ENCODE measurements around the gene PRKG1. TPM values are rescaled to one million over a fixed set of nuclear protein-coding genes. Genes with fewer than 3 reads are reported as not detected.

PRKG1 gene
- total and polyA plus RNA-seq, 2 of the 8 experiments (the other 6 are each of a cell fraction or from before 2014, with no cell fraction given): 4.2 to 15.2 TPM

- H4K91ac ChIP-seq (replicated peaks; ENCODE audit: insufficient read length, low read length): no peak overlapping the region
- no peak overlapping the region for H2BK12ac ChIP-seq (ENCODE audit: low read depth, low read length)
- H3K4me2 ChIP-seq (ENCODE audit: insufficient read depth in 1 of 2, low read depth in 2 of 2, low read length in 2 of 2): no peak overlapping the region
- H2BK15ac ChIP-seq (ENCODE audit: low read length): no peak overlapping the region
- no peak overlapping the region for H3K4ac ChIP-seq (replicated peaks; ENCODE audit: insufficient read length, low read depth, low read length)
- no peak overlapping the region for H3K4me3 ChIP-seq (ENCODE audit: extremely low read depth in 1 of 4, insufficient read depth in 2 of 4, low read depth in 3 of 4, low read length in 4 of 4)
- H4K8ac ChIP-seq (ENCODE audit: extremely low read depth, insufficient read depth, low read length): no peak overlapping the region
- no peaks in the 10 kb centered on the region for H3K79me1 ChIP-seq (ENCODE audit: low read depth, low read length)
- H2BK20ac ChIP-seq (ENCODE audit: low read length): no peak overlapping the region
- no peaks in the 10 kb centered on the region for H3K79me2 ChIP-seq (ENCODE audit: control insufficient read depth in 1 of 2, insufficient read depth in 2 of 2, low read length in 2 of 2)
- H3K27me3 ChIP-seq (replicated peaks in 1 of 4; ENCODE audit: control insufficient read depth in 3 of 4, extremely low read depth in 1 of 4, insufficient read depth in 3 of 4, low read length in 3 of 4): no peaks in the 10 kb centered on the region
- POLR2A ChIA-PET (ENCODE audit: partially characterized antibody): no interaction called here
- H4K20me1 ChIP-seq (replicated peaks in 1 of 2; ENCODE audit: control insufficient read depth in 1 of 2, insufficient read depth in 2 of 2, low read length in 2 of 2): no peaks in the 10 kb centered on the region
- no peak for FAIRE-seq
- H3K27ac ChIP-seq (ENCODE audit: low read depth, low read length): no peak overlapping the region
- no peaks in the 10 kb centered on the region for H3K23me2 ChIP-seq (ENCODE audit: low read depth, low read length)
- no peak overlapping the region; the same call in 1 of the 2 replicates for H2AK5ac ChIP-seq (ENCODE audit: low read depth, low read length)
- no peaks in the 10 kb centered on the region for H3K9me3 ChIP-seq (ENCODE audit: insufficient read depth in 2 of 2, low read depth in 1 of 2, low read length in 1 of 2)
- CTCF ChIA-PET (ENCODE audit: partially characterized antibody): no interaction called here
- peaks cover 0 to 7% (median under 1%) of the 10 kb centered on the region in 4 experiments; a peak in 1 of 7 replicates for H3K4me1 ChIP-seq (replicated peaks in 1 of 4; ENCODE audit: control insufficient read depth in 3 of 4, insufficient read depth in 4 of 4, low read length in 3 of 4)
- H4K5ac ChIP-seq (ENCODE audit: insufficient read length, low read depth, low read length): no peak overlapping the region
- H2AFZ ChIP-seq (ENCODE audit: low read length): no peak overlapping the region
- 81% methylated on average over 5 of the region's 5 CpGs; no CpG with 5 or more reads in 1 of the 2 experiments for WGBS, 2 experiments (ENCODE audit: extremely low coverage in 1 of 2, insufficient coverage in 1 of 2, insufficient read length in 1 of 2, insufficient replicate concordance in 2 of 2, low coverage in 1 of 2, low lambda C conversion rate in 2 of 2, missing lambda C conversion rate in 1 of 2)
- DNase-seq (ENCODE audit: low read depth in 1 of 2, low spot score in 2 of 2): no peak
- H3K18ac ChIP-seq (ENCODE audit: extremely low read depth, low read length): no peak overlapping the region
- H2BK5ac ChIP-seq (ENCODE audit: low read depth, low read length): no peak overlapping the region
- H3K56ac ChIP-seq (replicated peaks; ENCODE audit: insufficient read length, low read depth, low read length): no peak overlapping the region
- no peak overlapping the region for H2BK120ac ChIP-seq (replicated peaks; ENCODE audit: low read depth, low read length)
- H3K36me3 ChIP-seq (ENCODE audit: control insufficient read depth in 2 of 4, insufficient read depth in 4 of 4, low read length in 3 of 4): no peaks in the 10 kb centered on the region
- no peak overlapping the region for H3K14ac ChIP-seq (ENCODE audit: insufficient read length)
- H3K23ac ChIP-seq (ENCODE audit: insufficient read length): no peak overlapping the region
- TF ChIP-seq SIX5 (IDR thresholded peaks at IDR 0.05; ENCODE audit: low read depth, low read length) (no peak), POU5F1 (IDR thresholded peaks at IDR 0.05; ENCODE audit: low read depth, low read length) (no peak), YY1 (IDR thresholded peaks at IDR 0.05; ENCODE audit: low read depth, low read length) (no peak), MAX (IDR thresholded peaks at IDR 0.05) (no peak), KDM1A (IDR thresholded peaks at IDR 0.05; ENCODE audit: borderline replicate concordance, low read length) (no peak), TEAD4 (IDR thresholded peaks at IDR 0.05; ENCODE audit: low read depth, low read length) (no peak), BCL11A (IDR thresholded peaks at IDR 0.05; ENCODE audit: low read depth in 2 of 2, low read length in 2 of 2) (no peak), CBX8 (IDR thresholded peaks at IDR 0.05; ENCODE audit: borderline replicate concordance, low read depth, low read length) (no peak), NANOG (IDR thresholded peaks at IDR 0.05; ENCODE audit: insufficient read depth, low read depth, low read length, poor library complexity, severe bottlenecking) (no peak), E2F6 (IDR thresholded peaks at IDR 0.05) (no peak), HDAC2 (IDR thresholded peaks at IDR 0.05; ENCODE audit: borderline replicate concordance in 1 of 2, low read depth in 2 of 2, low read length in 2 of 2) (no peak), PHF8 (conservative IDR thresholded peaks at IDR 0.05; ENCODE audit: low read depth, low read length) (no peak), SRF (IDR thresholded peaks at IDR 0.05; ENCODE audit: low read depth, low read length) (no peak)
- H3K9ac ChIP-seq (replicated peaks in 1 of 4; ENCODE audit: extremely low read depth in 1 of 4, low read depth in 3 of 4, low read length in 3 of 4): no peak overlapping the region
These were observed 633.6 kb downstream of the PRKG1 start for GRCh38 chr10:51707821-51708424.

Measured in H1 (cell line).